OCI-LY1 (cell line): ENCODE data around the gene CXADR.

Experiments
- CTCF ChIP-seq: fragments of 200-600 bp; sonication (generic), shearing (Covaris generic); IDR thresholded peaks from 2 replicates; pipeline ENCODE4 v1.5.1; 2017; ENCODE audit warnings: mild to moderate bottlenecking, antibody characterized with exemption, low read length, moderate library complexity, mixed read lengths
- EZH2 ChIP-seq: fragments of 200-600 bp; sonication (generic), shearing (Covaris generic); IDR thresholded peaks from 2 replicates; pipeline ENCODE4 v1.8.0; 2017; ENCODE audit warnings: borderline replicate concordance, mixed run types, mild to moderate bottlenecking, antibody characterized with exemption, low read length, moderate library complexity, mixed read lengths

- TF ChIP-seq CTCF (no peak), EZH2 (no peak)
Observed at GRCh38 chr21:17550671-17551308, 37.9 kb downstream of the CXADR start.
